Measurements from ENCODE around the gene KATNA1.
"Not testable (repeated sequence)": the region's sequence is repeated elsewhere in the genome, so short reads cannot be mapped to it uniquely, and the experiment has no call there.

Gene KATNA1

GRCh38 chr6:149648148-149649145, at the start of gene KATNA1:
TSS of gene KATNA1 (minus strand) at chr6:149648714. CDS start at chr6:149638547, 10,167 bp downstream.
- H3K9me3 Mint-ChIP-seq (ENCODE audit: low read depth): no peaks in the 10 kb centered on the region
- H3K27me3 Mint-ChIP-seq: no peaks in the 10 kb centered on the region
- H3K36me3 Mint-ChIP-seq: no peaks in the 10 kb centered on the region
- peak within 1 kb of the TSS; percentile 86 for H3K27ac Mint-ChIP-seq
- peak within 1 kb of the TSS; percentile 96 for H3K4me3 Mint-ChIP-seq
- H3K4me1 Mint-ChIP-seq (ENCODE audit: low read depth): peaks cover 28% of the 10 kb centered on the region

- Mint-ChIP-seq H3K36me3 (no peaks in the 10 kb centered on the region), H3K4me1 (ENCODE audit: low read depth) (peaks cover 42% of the 10 kb centered on the region), H3K27me3 (no peaks in the 10 kb centered on the region), H3K9me3 (ENCODE audit: low read depth) (no peaks in the 10 kb centered on the region), H3K27ac (no peak overlapping the region), H3K4me3 (no peak overlapping the region)
These were observed 49.7 kb upstream of the KATNA1 start for GRCh38 chr6:149698175-149698574.

GRCh38 chr6:149696901-149697300, 48.4 kb upstream of the KATNA1 start:
- Mint-ChIP-seq H3K4me1 (ENCODE audit: low read depth) (peaks cover 39% of the 10 kb centered on the region), H3K36me3 (no peaks in the 10 kb centered on the region), H3K27ac (peak overlapping the region; percentile 58), H3K27me3 (no peaks in the 10 kb centered on the region), H3K4me3 (no peak overlapping the region), H3K9me3 (ENCODE audit: low read depth) (no peaks in the 10 kb centered on the region)

- no peaks in the 10 kb centered on the region for H3K36me3 Mint-ChIP-seq
- peaks cover 33% of the 10 kb centered on the region for H3K4me1 Mint-ChIP-seq (ENCODE audit: low read depth)
- no peak overlapping the region for H3K4me3 Mint-ChIP-seq
- H3K9me3 Mint-ChIP-seq (ENCODE audit: low read depth): no peaks in the 10 kb centered on the region
- H3K27ac Mint-ChIP-seq: no peak overlapping the region
- H3K27me3 Mint-ChIP-seq: no peaks in the 10 kb centered on the region
These were observed 46.4 kb upstream of the KATNA1 start for GRCh38 chr6:149694921-149695320.

- Mint-ChIP-seq H3K4me3 (no peak overlapping the region), H3K27ac (no peak overlapping the region), H3K36me3 (peaks cover 4% of the 10 kb centered on the region), H3K27me3 (no peaks in the 10 kb centered on the region), H3K4me1 (ENCODE audit: low read depth) (peaks cover 25% of the 10 kb centered on the region), H3K9me3 (ENCODE audit: low read depth) (no peaks in the 10 kb centered on the region)
These were observed 42.7 kb upstream of the KATNA1 start for GRCh38 chr6:149691201-149691600.

GRCh38 chr6:149686230-149686629, 37.7 kb upstream of the KATNA1 start:
- Mint-ChIP-seq H3K27me3 (no peaks in the 10 kb centered on the region), H3K4me3 (no peak overlapping the region), H3K4me1 (ENCODE audit: low read depth) (peaks cover 18% of the 10 kb centered on the region), H3K9me3 (ENCODE audit: low read depth) (no peaks in the 10 kb centered on the region), H3K27ac (peak overlapping the region; percentile 82), H3K36me3 (peaks cover 7% of the 10 kb centered on the region)

GRCh38 chr6:149683256-149683859, 34.8 kb upstream of the KATNA1 start:
- peaks cover 5% of the 10 kb centered on the region for H3K36me3 Mint-ChIP-seq
- H3K27ac Mint-ChIP-seq: peak overlapping the region; percentile 61
- H3K9me3 Mint-ChIP-seq (ENCODE audit: low read depth): no peaks in the 10 kb centered on the region
- H3K27me3 Mint-ChIP-seq: no peaks in the 10 kb centered on the region
- no peak overlapping the region for H3K4me3 Mint-ChIP-seq
- peaks cover 19% of the 10 kb centered on the region for H3K4me1 Mint-ChIP-seq (ENCODE audit: low read depth)

- not testable (repeated sequence) for H3K9me3 Mint-ChIP-seq (ENCODE audit: low read depth); H3K27me3 Mint-ChIP-seq; H3K27ac Mint-ChIP-seq; H3K36me3 Mint-ChIP-seq; H3K4me3 Mint-ChIP-seq
- H3K4me1 Mint-ChIP-seq (ENCODE audit: low read depth): peaks cover 16% of the 10 kb centered on the region
These were observed 33.3 kb upstream of the KATNA1 start for GRCh38 chr6:149681845-149682244.

GRCh38 chr6:149681209-149681608, 32.7 kb upstream of the KATNA1 start:
- no peaks in the 10 kb centered on the region for H3K27me3 Mint-ChIP-seq
- H3K4me1 Mint-ChIP-seq (ENCODE audit: low read depth): peaks cover 10% of the 10 kb centered on the region
- peaks cover 3% of the 10 kb centered on the region for H3K36me3 Mint-ChIP-seq
- no peaks in the 10 kb centered on the region for H3K9me3 Mint-ChIP-seq (ENCODE audit: low read depth)
- no peak overlapping the region for H3K4me3 Mint-ChIP-seq
- no peak overlapping the region for H3K27ac Mint-ChIP-seq

- H3K27me3 Mint-ChIP-seq: no peaks in the 10 kb centered on the region
- H3K36me3 Mint-ChIP-seq: peaks cover 3% of the 10 kb centered on the region
- no peak overlapping the region for H3K4me3 Mint-ChIP-seq
- peaks cover 9% of the 10 kb centered on the region for H3K4me1 Mint-ChIP-seq (ENCODE audit: low read depth)
- H3K27ac Mint-ChIP-seq: peak overlapping the region; percentile 8
- no peaks in the 10 kb centered on the region for H3K9me3 Mint-ChIP-seq (ENCODE audit: low read depth)
These were observed 32.0 kb upstream of the KATNA1 start for GRCh38 chr6:149680503-149680902.

- not testable (repeated sequence) for H3K27ac Mint-ChIP-seq; H3K4me3 Mint-ChIP-seq; H3K27me3 Mint-ChIP-seq; H3K9me3 Mint-ChIP-seq (ENCODE audit: low read depth); H3K4me1 Mint-ChIP-seq (ENCODE audit: low read depth); H3K36me3 Mint-ChIP-seq
These were observed 23.8 kb upstream of the KATNA1 start for GRCh38 chr6:149672265-149672664.

GRCh38 chr6:149660028-149660427, 11.5 kb upstream of the KATNA1 start:
- Mint-ChIP-seq H3K27me3 (no peaks in the 10 kb centered on the region), H3K4me1 (ENCODE audit: low read depth) (no peaks in the 10 kb centered on the region), H3K4me3 (no peak overlapping the region), H3K36me3 (peaks cover 3% of the 10 kb centered on the region), H3K27ac (no peak overlapping the region), H3K9me3 (ENCODE audit: low read depth) (no peaks in the 10 kb centered on the region)

GRCh38 chr6:149657441-149657840, 8.9 kb upstream of the KATNA1 start:
- H3K36me3 Mint-ChIP-seq: peaks cover 3% of the 10 kb centered on the region
- H3K4me3 Mint-ChIP-seq: no peak overlapping the region
- H3K4me1 Mint-ChIP-seq (ENCODE audit: low read depth): no peaks in the 10 kb centered on the region
- H3K27me3 Mint-ChIP-seq: no peaks in the 10 kb centered on the region
- no peak overlapping the region for H3K27ac Mint-ChIP-seq
- no peaks in the 10 kb centered on the region for H3K9me3 Mint-ChIP-seq (ENCODE audit: low read depth)

GRCh38 chr6:149651056-149651455, 2.5 kb upstream of the KATNA1 start:
- Mint-ChIP-seq H3K27ac (no peak overlapping the region), H3K9me3 (ENCODE audit: low read depth) (no peaks in the 10 kb centered on the region), H3K36me3 (no peaks in the 10 kb centered on the region), H3K27me3 (no peaks in the 10 kb centered on the region), H3K4me1 (ENCODE audit: low read depth) (peaks cover 20% of the 10 kb centered on the region), H3K4me3 (no peak overlapping the region)

GRCh38 chr6:149646599-149646998, 1.9 kb downstream of the KATNA1 start:
- H3K4me3 Mint-ChIP-seq: peak overlapping the region; percentile 96
- H3K27me3 Mint-ChIP-seq: no peaks in the 10 kb centered on the region
- peaks cover 38% of the 10 kb centered on the region for H3K4me1 Mint-ChIP-seq (ENCODE audit: low read depth)
- H3K27ac Mint-ChIP-seq: no peak overlapping the region
- no peaks in the 10 kb centered on the region for H3K9me3 Mint-ChIP-seq (ENCODE audit: low read depth)
- H3K36me3 Mint-ChIP-seq: peaks cover under 1% of the 10 kb centered on the region

Measured in activated naive CD8-positive, alpha-beta T cell (primary cell).